Fibroblast of lung (primary cell): Measurements from ENCODE around the gene MITD1. TPM values are rescaled to one million over a fixed set of nuclear protein-coding genes. Genes with fewer than 3 reads are reported as not detected.

ENCODE experiments used
- DNase-seq, 2 donors: peaks; one replicate each; pipeline versions ENCODE4 v3.0.0 to v3.0.0-alpha.2; 2010; ENCODE audit warnings: low read depth in 2 of 2
- H2AFZ ChIP-seq: 2 replicates; pipeline ENCODE4 v1.5.1; 2012; ENCODE audit warnings: low read length, control low read depth, inconsistent platforms
- H3K27ac ChIP-seq: 2 replicates; pipeline ENCODE4 v1.5.1; 2011; ENCODE audit warnings: low read length, control low read depth; ENCODE audit not compliant: insufficient read depth
- H3K27me3 ChIP-seq: 2 replicates; pipeline ENCODE4 v1.5.1; 2011; ENCODE audit warnings: mild to moderate bottlenecking, low read length; ENCODE audit not compliant: control insufficient read depth, insufficient read depth
- H3K36me3 ChIP-seq: 2 replicates; pipeline ENCODE4 v1.5.1; 2011; ENCODE audit warnings: low read length; ENCODE audit not compliant: control insufficient read depth, insufficient read depth
- H3K4me1 ChIP-seq: 2 replicates; pipeline ENCODE4 v1.5.1; 2011; ENCODE audit warnings: low read length; ENCODE audit not compliant: control insufficient read depth, insufficient read depth; ENCODE audit errors: extremely low read depth
- H3K4me2 ChIP-seq: 2 replicates; pipeline ENCODE4 v1.5.1; 2011; ENCODE audit warnings: low read length, control low read depth; ENCODE audit not compliant: insufficient read depth; ENCODE audit errors: extremely low read depth
- H3K4me3 ChIP-seq, 4 experiments: fragments of 200-600 bp in 1 of 4; sonication (generic) in 1 of 4; replicated peaks in 1 of 4; 2 replicates each; pipeline ENCODE4 v1.5.1; 2011 to 2016; ENCODE audit warnings: low read length in 4 of 4, low read depth in 3 of 4, mild to moderate bottlenecking in 3 of 4, control low read depth in 2 of 4, inconsistent platforms in 1 of 4, mixed read lengths in 1 of 4; ENCODE audit not compliant: insufficient read depth in 1 of 4; ENCODE audit errors: control extremely low read depth in 1 of 4
- H3K79me2 ChIP-seq: 2 replicates; pipeline ENCODE4 v1.5.1; 2012; ENCODE audit warnings: mild to moderate bottlenecking, low read length, inconsistent platforms; ENCODE audit not compliant: control insufficient read depth, insufficient read depth
- H3K9ac ChIP-seq: 2 replicates; pipeline ENCODE4 v1.5.1; 2011; ENCODE audit warnings: mild to moderate bottlenecking, low read length, control low read depth; ENCODE audit not compliant: insufficient read depth
- H3K9me3 ChIP-seq: 2 replicates; pipeline ENCODE4 v1.5.1; 2012; ENCODE audit warnings: low read depth, low read length; ENCODE audit not compliant: control insufficient read depth, insufficient read depth
- H4K20me1 ChIP-seq: 2 replicates; pipeline ENCODE4 v1.5.1; 2011; ENCODE audit warnings: low read length; ENCODE audit not compliant: control insufficient read depth, insufficient read depth; ENCODE audit errors: extremely low read depth
- EZH2 ChIP-seq: IDR thresholded peaks from 2 replicates; pipeline ENCODE4 v1.5.1; 2012; ENCODE audit warnings: low read length, control low read depth, mild to moderate bottlenecking; ENCODE audit errors: missing control alignments
- polyA plus RNA-seq, 2 donors: library from polyadenylated mRNA; depleted of rRNA in 1 of 2; stranded (reverse) in 1 of 2; unstranded in 1 of 2; fragments of >200 nt; gene quantifications; 2 replicates each; pipeline ENCODE4 v1.2.1, GENCODE V29; 2011 to 2012; ENCODE audit warnings: missing spikeins in 1 of 2
- total RNA-seq: library from RNA; depleted of rRNA; stranded (reverse); fragments of >200 nt; gene quantifications from 2 replicates; pipeline ENCODE4 v1.2.1, GENCODE V29; 2014
- TF ChIP-seq, protein P1 (sequence below), 2 donors: IDR thresholded peaks in 1 of 2; conservative IDR thresholded peaks in 1 of 2; 1 replicate in 1 of 2; 2 replicates in 1 of 2; pipeline ENCODE4 v1.5.1; 2011 to 2012; ENCODE audit warnings: low read length in 2 of 2, control low read depth in 1 of 2, inconsistent platforms in 1 of 2, low read depth in 1 of 2, mild to moderate bottlenecking in 1 of 2

The MITD1 gene
- total and polyA plus RNA-seq, 2 donors (not counting 1 experiment from before 2014, with no cell fraction given), result 25.3 to 27.1 TPM

DNA sequence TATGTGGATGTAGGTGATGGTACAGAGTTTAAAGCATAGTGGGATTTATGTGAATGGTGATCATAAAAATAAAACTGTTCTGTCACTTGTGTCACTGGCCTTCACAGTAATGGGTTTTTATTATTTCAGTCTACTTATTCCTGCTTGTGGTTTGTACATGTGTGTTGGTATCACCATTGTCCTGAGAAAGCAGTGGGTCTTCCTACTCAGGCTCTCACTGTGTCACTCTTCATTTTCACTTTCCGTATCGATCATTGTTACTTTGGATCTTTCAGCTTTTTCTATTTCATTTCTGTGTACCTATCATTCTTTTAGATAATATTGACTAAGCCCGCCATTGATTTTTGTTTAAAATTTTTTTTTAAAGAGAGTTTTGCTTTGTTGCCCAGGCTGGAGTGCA, 7.5 kb upstream of the MITD1 start:
- Histone ChIP-seq H3K36me3 (no peaks in the 10 kb centered on the region), H3K27me3 (no peaks in the 10 kb centered on the region), H3K9me3 (no peaks in the 10 kb centered on the region), H3K4me1 (no peaks in the 10 kb centered on the region), H3K4me3 (no peak overlapping the region), H4K20me1 (no peaks in the 10 kb centered on the region), H3K4me2 (no peak overlapping the region), H3K27ac (no peak overlapping the region), H3K79me2 (peaks cover 19% of the 10 kb centered on the region), H2AFZ (no peak overlapping the region), H3K9ac (no peak overlapping the region)
- DNase-seq, result no peak
- TF ChIP-seq, protein P1, sequence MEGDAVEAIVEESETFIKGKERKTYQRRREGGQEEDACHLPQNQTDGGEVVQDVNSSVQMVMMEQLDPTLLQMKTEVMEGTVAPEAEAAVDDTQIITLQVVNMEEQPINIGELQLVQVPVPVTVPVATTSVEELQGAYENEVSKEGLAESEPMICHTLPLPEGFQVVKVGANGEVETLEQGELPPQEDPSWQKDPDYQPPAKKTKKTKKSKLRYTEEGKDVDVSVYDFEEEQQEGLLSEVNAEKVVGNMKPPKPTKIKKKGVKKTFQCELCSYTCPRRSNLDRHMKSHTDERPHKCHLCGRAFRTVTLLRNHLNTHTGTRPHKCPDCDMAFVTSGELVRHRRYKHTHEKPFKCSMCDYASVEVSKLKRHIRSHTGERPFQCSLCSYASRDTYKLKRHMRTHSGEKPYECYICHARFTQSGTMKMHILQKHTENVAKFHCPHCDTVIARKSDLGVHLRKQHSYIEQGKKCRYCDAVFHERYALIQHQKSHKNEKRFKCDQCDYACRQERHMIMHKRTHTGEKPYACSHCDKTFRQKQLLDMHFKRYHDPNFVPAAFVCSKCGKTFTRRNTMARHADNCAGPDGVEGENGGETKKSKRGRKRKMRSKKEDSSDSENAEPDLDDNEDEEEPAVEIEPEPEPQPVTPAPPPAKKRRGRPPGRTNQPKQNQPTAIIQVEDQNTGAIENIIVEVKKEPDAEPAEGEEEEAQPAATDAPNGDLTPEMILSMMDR (conservative IDR thresholded peaks at IDR 0.05 in 1 of 2, IDR thresholded peaks at IDR 0.05 in 1 of 2; ENCODE audit: low read depth in 1 of 2, low read length in 2 of 2), result no peak
- no peak for TF ChIP-seq EZH2

DNA sequence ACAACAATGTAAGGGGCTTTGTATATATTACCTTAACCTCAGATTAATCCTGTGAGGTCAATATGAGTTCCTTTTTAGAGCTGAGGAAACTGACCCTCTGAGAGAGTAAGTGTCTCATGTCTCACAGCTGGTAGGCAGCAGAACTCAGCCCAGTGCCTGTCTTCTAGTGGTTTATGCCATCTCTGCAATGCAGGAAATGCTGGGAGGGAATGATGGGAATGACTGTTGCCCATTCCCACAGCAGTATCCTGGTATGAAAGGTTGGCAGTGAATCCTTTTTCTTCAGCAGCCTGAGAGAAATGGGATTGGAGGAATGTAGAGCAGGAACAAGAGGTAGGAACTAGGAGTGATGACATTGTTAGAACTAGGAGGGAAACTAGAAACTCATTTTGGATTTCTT, 6.2 kb upstream of the MITD1 start:
- DNase-seq, result no peak
- H2AFZ ChIP-seq, result no peak overlapping the region

GRCh38 chr2:99184811-99185210, 4.0 kb upstream of the MITD1 start:
- no peak overlapping the region for H2AFZ ChIP-seq
- H3K79me2 ChIP-seq, result peaks cover 51% of the 10 kb centered on the region
- H3K4me3 ChIP-seq, result no peak overlapping the region
- DNase-seq, result no peak
- no peak overlapping the region for H3K27ac ChIP-seq
- H3K36me3 ChIP-seq, result no peaks in the 10 kb centered on the region
- H3K9ac ChIP-seq, result no peak overlapping the region
- no peaks in the 10 kb centered on the region for H4K20me1 ChIP-seq
- no peak for TF ChIP-seq EZH2
- TF ChIP-seq, protein P1 (conservative IDR thresholded peaks at IDR 0.05 in 1 of 2, IDR thresholded peaks at IDR 0.05 in 1 of 2; ENCODE audit: low read depth in 1 of 2, low read length in 2 of 2), result no peak
- H3K4me2 ChIP-seq, result no peak overlapping the region
- H3K27me3 ChIP-seq, result no peaks in the 10 kb centered on the region
- no peaks in the 10 kb centered on the region for H3K9me3 ChIP-seq
- H3K4me1 ChIP-seq, result no peaks in the 10 kb centered on the region

More for the DNA sequence above, 6.2 kb upstream of the MITD1 start:
- no peaks in the 10 kb centered on the region for H4K20me1 ChIP-seq
- H3K4me3 ChIP-seq, result no peak overlapping the region
- no peaks in the 10 kb centered on the region for H3K9me3 ChIP-seq
- no peak for TF ChIP-seq EZH2
- TF ChIP-seq, protein P1 (conservative IDR thresholded peaks at IDR 0.05 in 1 of 2, IDR thresholded peaks at IDR 0.05 in 1 of 2; ENCODE audit: low read depth in 1 of 2, low read length in 2 of 2), result no peak
- H3K36me3 ChIP-seq, result no peaks in the 10 kb centered on the region
- no peaks in the 10 kb centered on the region for H3K4me1 ChIP-seq
- H3K27me3 ChIP-seq, result no peaks in the 10 kb centered on the region
- H3K9ac ChIP-seq, result no peak overlapping the region
- H3K27ac ChIP-seq, result no peak overlapping the region
- peaks cover 31% of the 10 kb centered on the region for H3K79me2 ChIP-seq
- no peak overlapping the region for H3K4me2 ChIP-seq
